Astrocyte (in vitro differentiated cells and primary cell): ENCODE measurements around the gene PINLYP. TPM values are rescaled to one million over a fixed set of nuclear protein-coding genes. Genes with fewer than 3 reads are reported as not detected.
"Not testable (repeated sequence)": the region's sequence is repeated elsewhere in the genome, so short reads cannot be mapped to it uniquely, and the experiment has no call there.

ENCODE experiments used
- DNase-seq: peaks from one replicate; pipeline ENCODE4 v3.0.0-alpha.2; 2010; ENCODE audit warnings: low read depth
- FAIRE-seq: peaks from 2 replicates; lab custom pipeline; 2011; peaks lifted over from hg19 to GRCh38; lab: Jason Lieb, UNC
- H2AFZ ChIP-seq: 2 replicates; pipeline ENCODE4 v1.6.0; 2012; ENCODE audit warnings: low read depth, low read length, inconsistent platforms
- H3K27ac ChIP-seq: 2 replicates; pipeline ENCODE4 v1.5.1; 2011; ENCODE audit warnings: low read depth, low read length, inconsistent platforms
- H3K27me3 ChIP-seq: 2 replicates; pipeline ENCODE4 v1.6.0; 2011; ENCODE audit warnings: low read length, inconsistent platforms; ENCODE audit not compliant: insufficient read depth
- H3K36me3 ChIP-seq: 2 replicates; pipeline ENCODE4 v1.5.1; 2011; ENCODE audit warnings: low read length, inconsistent platforms; ENCODE audit not compliant: insufficient read depth
- H3K4me1 ChIP-seq: 2 replicates; pipeline ENCODE4 v1.5.1; 2011; ENCODE audit warnings: low read length, inconsistent platforms; ENCODE audit not compliant: insufficient read depth
- H3K4me2 ChIP-seq: 2 replicates; pipeline ENCODE4 v1.6.0; 2012; ENCODE audit warnings: low read length, inconsistent platforms
- H3K4me3 ChIP-seq: 2 replicates; pipeline ENCODE4 v1.5.1; 2011; ENCODE audit warnings: low read depth, mild to moderate bottlenecking, low read length, inconsistent platforms; ENCODE audit not compliant: insufficient read depth
- H3K79me2 ChIP-seq: 2 replicates; pipeline ENCODE4 v1.6.0; 2012; ENCODE audit warnings: mild to moderate bottlenecking, low read length, inconsistent platforms; ENCODE audit not compliant: insufficient read depth
- H3K9ac ChIP-seq: 2 replicates; pipeline ENCODE4 v1.6.0; 2012; ENCODE audit warnings: mild to moderate bottlenecking, low read length, inconsistent platforms
- H3K9me3 ChIP-seq: 2 replicates; pipeline ENCODE4 v1.5.1; 2012; ENCODE audit warnings: low read depth, mild to moderate bottlenecking, low read length, inconsistent platforms; ENCODE audit not compliant: insufficient read depth
- H4K20me1 ChIP-seq: 2 replicates; pipeline ENCODE4 v1.6.0; 2012; ENCODE audit warnings: low read length, inconsistent platforms; ENCODE audit not compliant: insufficient read depth
- H3K27ac Mint-ChIP-seq: one replicate; pipeline ENCODE4 v1.8.0; 2021; ENCODE audit warnings: mild to moderate bottlenecking, mixed read lengths; ENCODE audit not compliant: unreplicated experiment
- H3K27me3 Mint-ChIP-seq: one replicate; pipeline ENCODE4 v1.8.0; 2021; ENCODE audit warnings: low read depth, mixed read lengths; ENCODE audit not compliant: unreplicated experiment
- H3K36me3 Mint-ChIP-seq: one replicate; pipeline ENCODE4 v1.8.0; 2021; ENCODE audit warnings: low read depth, mixed read lengths; ENCODE audit not compliant: unreplicated experiment
- H3K4me1 Mint-ChIP-seq: one replicate; pipeline ENCODE4 v1.8.0; 2021; ENCODE audit warnings: low read depth, mixed read lengths; ENCODE audit not compliant: unreplicated experiment
- H3K4me3 Mint-ChIP-seq: one replicate; pipeline ENCODE4 v1.8.0; 2021; ENCODE audit warnings: mild to moderate bottlenecking, moderate library complexity, mixed read lengths; ENCODE audit not compliant: unreplicated experiment
- H3K9me3 Mint-ChIP-seq: one replicate; pipeline ENCODE4 v1.8.0; 2021; ENCODE audit warnings: mild to moderate bottlenecking, mixed read lengths; ENCODE audit not compliant: unreplicated experiment
- EZH2 ChIP-seq: IDR thresholded peaks from 2 replicates; pipeline ENCODE4 v1.6.1; 2012; ENCODE audit warnings: mild to moderate bottlenecking, low read length, inconsistent platforms; ENCODE audit not compliant: insufficient read depth
- total RNA-seq: library from RNA; stranded (reverse); gene quantifications from 2 replicates; pipeline ENCODE4 v1.2.1, GENCODE V29; 2021
- TF ChIP-seq, protein P1 (sequence below): IDR thresholded peaks from 2 replicates; pipeline ENCODE4 v1.5.1; 2011; ENCODE audit warnings: low read depth, mild to moderate bottlenecking, inconsistent platforms, low read length, moderate library complexity; ENCODE audit not compliant: insufficient read depth

The PINLYP gene
- total RNA-seq, 1 donor from 2014 or later, result 0.30 TPM

DNA sequence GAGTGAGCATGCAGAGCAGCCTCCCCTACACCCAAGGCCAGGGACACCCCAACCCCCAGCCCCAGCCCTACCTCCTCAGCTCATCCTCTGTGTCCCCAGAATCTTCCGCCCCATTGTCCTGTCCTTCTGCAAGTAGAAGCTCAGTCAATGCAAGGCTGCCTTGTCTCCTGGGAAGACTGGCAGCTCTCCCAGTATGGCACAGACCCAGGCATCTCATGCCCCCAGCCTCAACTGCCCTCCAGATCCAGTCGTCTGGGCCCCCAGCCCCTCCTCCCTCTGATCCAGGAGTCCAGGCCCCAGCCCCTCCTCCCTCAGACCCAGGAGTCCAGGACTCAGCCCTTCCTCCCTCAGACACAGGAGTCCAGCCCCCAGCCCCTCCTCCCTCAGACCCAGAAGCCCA is 29.6 kb upstream of the PINLYP start:
- no peak for TF ChIP-seq EZH2
- TF ChIP-seq, protein P1, sequence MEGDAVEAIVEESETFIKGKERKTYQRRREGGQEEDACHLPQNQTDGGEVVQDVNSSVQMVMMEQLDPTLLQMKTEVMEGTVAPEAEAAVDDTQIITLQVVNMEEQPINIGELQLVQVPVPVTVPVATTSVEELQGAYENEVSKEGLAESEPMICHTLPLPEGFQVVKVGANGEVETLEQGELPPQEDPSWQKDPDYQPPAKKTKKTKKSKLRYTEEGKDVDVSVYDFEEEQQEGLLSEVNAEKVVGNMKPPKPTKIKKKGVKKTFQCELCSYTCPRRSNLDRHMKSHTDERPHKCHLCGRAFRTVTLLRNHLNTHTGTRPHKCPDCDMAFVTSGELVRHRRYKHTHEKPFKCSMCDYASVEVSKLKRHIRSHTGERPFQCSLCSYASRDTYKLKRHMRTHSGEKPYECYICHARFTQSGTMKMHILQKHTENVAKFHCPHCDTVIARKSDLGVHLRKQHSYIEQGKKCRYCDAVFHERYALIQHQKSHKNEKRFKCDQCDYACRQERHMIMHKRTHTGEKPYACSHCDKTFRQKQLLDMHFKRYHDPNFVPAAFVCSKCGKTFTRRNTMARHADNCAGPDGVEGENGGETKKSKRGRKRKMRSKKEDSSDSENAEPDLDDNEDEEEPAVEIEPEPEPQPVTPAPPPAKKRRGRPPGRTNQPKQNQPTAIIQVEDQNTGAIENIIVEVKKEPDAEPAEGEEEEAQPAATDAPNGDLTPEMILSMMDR, result no peak
- Histone ChIP-seq H3K79me2 (no peaks in the 10 kb centered on the region), H3K27ac (no peak overlapping the region), H3K4me3 (no peak overlapping the region), H3K9me3 (no peaks in the 10 kb centered on the region), H3K4me1 (no peaks in the 10 kb centered on the region), H4K20me1 (no peaks in the 10 kb centered on the region), H2AFZ (no peak overlapping the region), H3K27me3 (no peaks in the 10 kb centered on the region), H3K36me3 (peaks cover 21% of the 10 kb centered on the region), H3K9ac (no peak overlapping the region), H3K4me2 (no peak overlapping the region)
- H3K9me3 Mint-ChIP-seq, result no peaks in the 10 kb centered on the region
- peaks cover 27% of the 10 kb centered on the region for H3K36me3 Mint-ChIP-seq
- H3K4me3 Mint-ChIP-seq, result no peak overlapping the region
- H3K27ac Mint-ChIP-seq, result no peak overlapping the region
- FAIRE-seq, result no peak
- no peak for DNase-seq
- no peaks in the 10 kb centered on the region for H3K4me1 Mint-ChIP-seq
- no peaks in the 10 kb centered on the region for H3K27me3 Mint-ChIP-seq

DNA sequence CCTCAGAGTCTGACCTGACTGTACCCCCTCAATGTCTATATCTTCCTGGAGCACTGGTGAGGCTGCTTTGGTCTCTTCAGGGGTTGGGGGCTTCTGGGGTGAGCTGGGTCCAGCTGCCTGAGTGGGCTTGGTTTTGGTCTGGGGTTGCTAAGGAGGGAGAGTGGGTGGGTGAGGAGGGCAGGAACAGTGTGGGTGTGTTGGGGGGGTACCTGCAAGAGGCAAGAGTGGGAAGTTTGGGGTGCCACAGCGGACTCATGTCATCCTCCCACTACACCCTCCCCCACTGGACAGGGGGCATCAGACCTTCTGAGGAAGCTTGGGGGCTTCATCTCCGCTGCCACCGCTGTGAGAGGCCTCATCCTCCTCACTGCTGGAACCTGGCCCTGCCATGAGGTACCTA is 29.0 kb upstream of the PINLYP start:
- Histone ChIP-seq H3K79me2 (no peaks in the 10 kb centered on the region), H4K20me1 (no peaks in the 10 kb centered on the region), H3K4me2 (no peak overlapping the region), H3K9ac (no peak overlapping the region), H3K36me3 (peaks cover 20% of the 10 kb centered on the region), H3K9me3 (no peaks in the 10 kb centered on the region), H3K4me3 (no peak overlapping the region), H2AFZ (no peak overlapping the region), H3K4me1 (no peaks in the 10 kb centered on the region), H3K27me3 (no peaks in the 10 kb centered on the region), H3K27ac (no peak overlapping the region)
- H3K4me1 Mint-ChIP-seq, result no peaks in the 10 kb centered on the region
- no peaks in the 10 kb centered on the region for H3K9me3 Mint-ChIP-seq
- no peak overlapping the region for H3K4me3 Mint-ChIP-seq
- no peaks in the 10 kb centered on the region for H3K27me3 Mint-ChIP-seq
- DNase-seq (no peak), FAIRE-seq (no peak)
- H3K36me3 Mint-ChIP-seq, result peaks cover 23% of the 10 kb centered on the region
- TF ChIP-seq EZH2, result no peak
- TF ChIP-seq, protein P1, result no peak
- no peak overlapping the region for H3K27ac Mint-ChIP-seq

DNA sequence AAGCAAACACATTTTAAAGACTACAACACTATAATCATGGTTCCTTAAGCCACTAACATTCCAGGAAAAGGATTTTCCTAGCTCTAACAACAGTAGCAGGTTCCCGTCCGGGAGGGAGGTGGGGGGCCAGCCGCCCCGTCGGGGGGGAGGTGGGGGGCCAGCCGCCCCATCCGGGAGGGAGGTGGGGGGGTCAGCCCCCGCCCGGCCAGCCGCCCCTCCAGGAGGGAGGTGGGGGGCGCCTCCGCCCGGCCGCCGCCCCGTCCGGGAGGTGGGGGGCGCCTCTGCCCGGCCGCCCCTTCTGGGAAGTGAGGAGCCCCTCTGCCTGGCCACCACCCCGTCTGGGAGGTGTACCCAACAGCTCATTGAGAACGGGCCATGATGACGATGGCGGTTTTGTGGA is 27.7 kb upstream of the PINLYP start:
- H3K4me3 Mint-ChIP-seq, H3K9me3 ChIP-seq, H2AFZ ChIP-seq, H3K9me3 Mint-ChIP-seq, H3K79me2 ChIP-seq, H3K27ac ChIP-seq, H3K27me3 Mint-ChIP-seq, H3K4me2 ChIP-seq, DNase-seq, H3K4me1 Mint-ChIP-seq, H4K20me1 ChIP-seq, H3K4me1 ChIP-seq, H3K4me3 ChIP-seq, H3K9ac ChIP-seq, H3K27me3 ChIP-seq, H3K27ac Mint-ChIP-seq, FAIRE-seq: not testable (repeated sequence)
- H3K36me3 ChIP-seq, result peaks cover 17% of the 10 kb centered on the region
- peaks cover 21% of the 10 kb centered on the region for H3K36me3 Mint-ChIP-seq
